Upper lobe of left lung (tissue), 6 donors: Measurements from ENCODE around the gene EFCAB8. TPM values are rescaled to one million over a fixed set of nuclear protein-coding genes. Genes with fewer than 3 reads are reported as not detected.

ENCODE experiments used
- ATAC-seq, 2 donors: fragments of 200-7000 bp; cut with Tn5 transposase; one replicate each; pipeline ENCODE4 v1.9.1; 2022; ENCODE audit warnings: mild to moderate bottlenecking in 2 of 2, moderate library complexity in 2 of 2; ENCODE audit not compliant: low FRiP score in 2 of 2
- DNase-seq, 2 donors: peaks; one replicate each; pipeline ENCODE4 v3.0.0-alpha.2; 2019 to 2020
- H3K27ac ChIP-seq, 4 donors: fragments of 200-600 bp; sonication (generic); one replicate each; pipeline ENCODE4 v1.5.1; 2016 to 2019
- H3K27me3 ChIP-seq, 4 donors: fragments of 200-600 bp; sonication (generic); one replicate each; pipeline ENCODE4 v1.5.1; 2017 to 2019
- H3K36me3 ChIP-seq, 4 donors: fragments of 200-600 bp; sonication (generic); one replicate each; pipeline ENCODE4 v1.5.1; 2016 to 2019
- H3K4me1 ChIP-seq, 4 donors: fragments of 200-600 bp; sonication (generic); one replicate each; pipeline ENCODE4 v1.5.1; 2018 to 2019
- H3K4me3 ChIP-seq, 4 donors: fragments of 200-600 bp; sonication (generic); one replicate each; pipeline ENCODE4 v1.5.1; 2017 to 2019; ENCODE audit warnings: mild to moderate bottlenecking in 2 of 4, moderate library complexity in 1 of 4
- H3K9me3 ChIP-seq, 4 donors: fragments of 200-600 bp; sonication (generic); one replicate each; pipeline ENCODE4 v1.5.1; 2018 to 2019
- EP300 ChIP-seq, 4 donors: sonication (generic); formaldehyde crosslinking; IDR thresholded peaks; one replicate each; pipeline ENCODE4 v1.5.1; 2017; ENCODE audit warnings: antibody characterized with exemption in 4 of 4, control low read depth in 2 of 4
- POLR2A ChIP-seq, 4 donors: fragments of 450-650 bp; IDR thresholded peaks; one replicate each; pipeline ENCODE4 v1.5.1; 2016 to 2017; ENCODE audit warnings: antibody characterized with exemption in 4 of 4, mild to moderate bottlenecking in 2 of 4
- POLR2AphosphoS5 ChIP-seq, 2 donors: sonication (generic); formaldehyde crosslinking; IDR thresholded peaks; one replicate each; pipeline ENCODE4 v1.5.1; 2017; ENCODE audit warnings: antibody characterized with exemption in 2 of 2
- WGBS, 2 donors: methylation state at CpG; one replicate each; pipeline ENCODE4 v1.1.5; 2017 to 2018; 5-methylcytosine and 5-hydroxymethylcytosine counted together
- total RNA-seq, 6 donors: library from RNA; depleted of rRNA in 4 of 6; stranded (reverse); fragments of >200 nt in 4 of 6; gene quantifications; one replicate each; pipeline versions ENCODE4 v1.1.0 to v1.2.1, GENCODE V29; 2016 to 2021
- TF ChIP-seq, protein P1 (sequence below), 6 experiments: fragments of 450-650 bp in 4 of 6; fragments of 200-600 bp in 2 of 6; sonication (generic) in 2 of 6; IDR thresholded peaks; one replicate each; pipeline ENCODE4 v1.5.1; 2016 to 2019; ENCODE audit warnings: antibody characterized with exemption in 6 of 6
- donor health status: DM: no; HTN: no; CAD: no; lungs with moderate emphysema.
- donor health status: DM: no; HTN: yes; CAD: no; lungs with severe emphysema.

Gene EFCAB8
- total RNA-seq, 6 donors from 2014 or later: 0.10 to 3.3 (median 0.67) TPM

- Histone ChIP-seq H3K27me3 (no peaks in the 10 kb centered on the region), H3K4me1 (peaks cover 0 to 5% (median 0%) of the 10 kb centered on the region in 4 donors), H3K9me3 (no peaks in the 10 kb centered on the region), H3K36me3 (peaks cover 16 to 93% (median 65%) of the 10 kb centered on the region in 4 donors), H3K27ac (no peak overlapping the region), H3K4me3 (no peak overlapping the region)
- TF ChIP-seq POLR2A (IDR thresholded peaks at IDR 0.05) (no peak), EP300 (IDR thresholded peaks at IDR 0.05) (no peak), POLR2AphosphoS5 (IDR thresholded peaks at IDR 0.05) (no peak)
- TF ChIP-seq, protein P1, sequence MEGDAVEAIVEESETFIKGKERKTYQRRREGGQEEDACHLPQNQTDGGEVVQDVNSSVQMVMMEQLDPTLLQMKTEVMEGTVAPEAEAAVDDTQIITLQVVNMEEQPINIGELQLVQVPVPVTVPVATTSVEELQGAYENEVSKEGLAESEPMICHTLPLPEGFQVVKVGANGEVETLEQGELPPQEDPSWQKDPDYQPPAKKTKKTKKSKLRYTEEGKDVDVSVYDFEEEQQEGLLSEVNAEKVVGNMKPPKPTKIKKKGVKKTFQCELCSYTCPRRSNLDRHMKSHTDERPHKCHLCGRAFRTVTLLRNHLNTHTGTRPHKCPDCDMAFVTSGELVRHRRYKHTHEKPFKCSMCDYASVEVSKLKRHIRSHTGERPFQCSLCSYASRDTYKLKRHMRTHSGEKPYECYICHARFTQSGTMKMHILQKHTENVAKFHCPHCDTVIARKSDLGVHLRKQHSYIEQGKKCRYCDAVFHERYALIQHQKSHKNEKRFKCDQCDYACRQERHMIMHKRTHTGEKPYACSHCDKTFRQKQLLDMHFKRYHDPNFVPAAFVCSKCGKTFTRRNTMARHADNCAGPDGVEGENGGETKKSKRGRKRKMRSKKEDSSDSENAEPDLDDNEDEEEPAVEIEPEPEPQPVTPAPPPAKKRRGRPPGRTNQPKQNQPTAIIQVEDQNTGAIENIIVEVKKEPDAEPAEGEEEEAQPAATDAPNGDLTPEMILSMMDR (IDR thresholded peaks at IDR 0.05): no peak
- ATAC-seq (no peak), DNase-seq (no peak)
- 94 to 100% methylated on average over 2 of the region's 2 CpGs for WGBS, 2 donors
These were observed 12.9 kb upstream of the EFCAB8 start for GRCh38 chr20:32845786-32846185.

DNA sequence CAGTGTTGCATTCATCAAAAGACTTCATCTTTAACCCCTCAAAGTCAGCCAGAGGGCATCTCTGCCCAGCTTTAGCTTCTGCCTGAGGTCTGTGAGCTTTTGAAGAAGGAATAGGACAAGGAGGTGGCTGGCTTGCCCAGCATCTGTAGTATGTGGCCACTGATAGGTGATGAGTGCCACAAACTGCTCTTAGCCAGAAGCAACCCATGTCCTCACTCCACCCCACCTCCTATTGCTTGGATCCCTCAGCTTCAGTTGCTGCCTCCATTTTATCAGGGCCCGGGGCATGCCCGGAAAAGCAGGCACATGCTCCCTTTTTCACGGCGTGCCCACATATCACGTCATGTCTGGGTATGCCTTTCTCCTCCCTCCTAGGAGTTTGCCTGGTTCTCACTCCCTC lies 11.9 kb upstream of the EFCAB8 start:
- ATAC-seq: no peak
- Histone ChIP-seq H3K27me3 (no peaks in the 10 kb centered on the region), H3K27ac (no peak overlapping the region), H3K4me3 (no peak overlapping the region), H3K9me3 (no peaks in the 10 kb centered on the region), H3K4me1 (no peaks in the 10 kb centered on the region), H3K36me3 (peaks cover 23 to 94% (median 62%) of the 10 kb centered on the region in 4 donors)
- WGBS, 2 donors: 95 to 98% methylated on average over 5 of the region's 5 CpGs
- DNase-seq: no peak
- TF ChIP-seq POLR2A (IDR thresholded peaks at IDR 0.05) (no peak), POLR2AphosphoS5 (IDR thresholded peaks at IDR 0.05) (no peak)

- ATAC-seq: no peak
- WGBS, 2 donors: 86 to 95% methylated on average over 5 of the region's 5 CpGs
- Histone ChIP-seq H3K4me1 (no peaks in the 10 kb centered on the region), H3K4me3 (no peak overlapping the region), H3K9me3 (no peaks in the 10 kb centered on the region), H3K27ac (no peak overlapping the region), H3K27me3 (no peaks in the 10 kb centered on the region), H3K36me3 (peaks cover 23 to 90% (median 56%) of the 10 kb centered on the region in 4 donors)
- no peak for DNase-seq
- TF ChIP-seq POLR2A (IDR thresholded peaks at IDR 0.05) (no peak), POLR2AphosphoS5 (IDR thresholded peaks at IDR 0.05) (no peak), EP300 (IDR thresholded peaks at IDR 0.05) (no peak)
- TF ChIP-seq, protein P1 (IDR thresholded peaks at IDR 0.05): no peak
These were observed 10.8 kb upstream of the EFCAB8 start for GRCh38 chr20:32847964-32848363.

- H3K9me3 ChIP-seq: no peaks in the 10 kb centered on the region
- 87 to 91% methylated on average over 6 of the region's 6 CpGs for WGBS, 2 donors
- no peak for DNase-seq
- peaks cover 23 to 89% (median 52%) of the 10 kb centered on the region in 4 donors for H3K36me3 ChIP-seq
- no peak overlapping the region for H3K4me3 ChIP-seq
- H3K27me3 ChIP-seq: no peaks in the 10 kb centered on the region
- TF ChIP-seq EP300 (IDR thresholded peaks at IDR 0.05): no peak
- TF ChIP-seq, protein P1 (IDR thresholded peaks at IDR 0.05): no peak
- no peak for TF ChIP-seq POLR2AphosphoS5 (IDR thresholded peaks at IDR 0.05)
- ATAC-seq: no peak
- H3K4me1 ChIP-seq: no peaks in the 10 kb centered on the region
- no peak overlapping the region for H3K27ac ChIP-seq
These were observed 9.9 kb upstream of the EFCAB8 start for GRCh38 chr20:32848846-32849245.

- Histone ChIP-seq H3K36me3 (peaks cover 23 to 92% (median 51%) of the 10 kb centered on the region in 4 donors), H3K27me3 (no peaks in the 10 kb centered on the region), H3K4me1 (no peaks in the 10 kb centered on the region), H3K4me3 (no peak overlapping the region), H3K27ac (no peak overlapping the region), H3K9me3 (no peaks in the 10 kb centered on the region)
- TF ChIP-seq, protein P1 (IDR thresholded peaks at IDR 0.05): no peak
- no peak for TF ChIP-seq POLR2AphosphoS5 (IDR thresholded peaks at IDR 0.05)
- no peak for TF ChIP-seq EP300 (IDR thresholded peaks at IDR 0.05)
- TF ChIP-seq POLR2A (IDR thresholded peaks at IDR 0.05): no peak
- DNase-seq (no peak), ATAC-seq (no peak)
- 94 to 98% methylated on average over 6 of the region's 6 CpGs for WGBS, 2 donors
These were observed 9.1 kb upstream of the EFCAB8 start for GRCh38 chr20:32849577-32849976.
